Measurements from ENCODE around the gene WDR62. TPM values are rescaled to one million over a fixed set of nuclear protein-coding genes. Genes with fewer than 3 reads are reported as not detected.

Gene WDR62
- total and polyA plus RNA-seq, 12 donors, result 1.6 to 33.7 (median 12.9) TPM

GRCh38 chr19:36108684-36109083 is 54.0 kb downstream of the WDR62 start:
- Histone ChIP-seq H3K9me3 (no peaks in the 10 kb centered on the region), H3K27ac (no peak overlapping the region), H3K4me3 (no peak overlapping the region), H3K27me3 (no peaks in the 10 kb centered on the region), H3K36me3 (peaks cover 0 to 52% (median 17%) of the 10 kb centered on the region in 9 donors), H3K4me1 (peaks cover 0 to 9% (median 4%) of the 10 kb centered on the region in 9 donors)
- ATAC-seq (no peak), DNase-seq (no peak)
- intact Hi-C loops (cut with DNase I), result no loop called here
- WGBS, 2 donors, result 94 to 95% methylated on average over 3 of the region's 3 CpGs
- no peak for TF ChIP-seq CTCF (IDR thresholded peaks at IDR 0.05)

GRCh38 chr19:36110487-36111199 is 55.9 kb downstream of the WDR62 start, which contains the start of gene OVOL3:
OVOL3 (plus strand) TSS chr19:36111143; CDS start chr19:36111203, 60 bp downstream.
- WGBS, 2 donors, result 43 to 100% methylated on average over 1 of the region's 1 CpG
- TF ChIP-seq CTCF (IDR thresholded peaks at IDR 0.05), result no peak
- Histone ChIP-seq H3K9me3 (no peaks in the 10 kb centered on the region), H3K27ac (no peak within 1 kb of the TSS), H3K4me1 (peaks cover 0 to 15% (median 10%) of the 10 kb centered on the region in 9 donors), H3K36me3 (peaks cover 0 to 34% (median 11%) of the 10 kb centered on the region in 9 donors), H3K4me3 (no peak within 1 kb of the TSS), H3K27me3 (no peaks in the 10 kb centered on the region)
- intact Hi-C loops (cut with DNase I), result loop anchor here in 5 of 10 donors (5.0 to 10.0 kb wide), 5 partner anchors 46 to 116 kb away; partner anchors contain the start of genes SDHAF1 (in 1 of the 5), THAP8 (in 1 of the 5) and WDR62 (in 1 of the 5)
- no peak for ATAC-seq
- no peak for DNase-seq

- ATAC-seq (no peak), DNase-seq (no peak)
- Histone ChIP-seq H3K27me3 (no peaks in the 10 kb centered on the region), H3K4me1 (peaks cover 5 to 20% (median 15%) of the 10 kb centered on the region in 9 donors), H3K9me3 (no peaks in the 10 kb centered on the region), H3K4me3 (no peak overlapping the region), H3K36me3 (peaks cover 0 to 34% (median 11%) of the 10 kb centered on the region in 9 donors), H3K27ac (no peak overlapping the region)
- 81 to 83% methylated on average over 13 of the region's 13 CpGs for WGBS, 2 donors
- intact Hi-C loops (cut with DNase I), result loop anchor here in 5 of 10 donors (5.0 to 10.0 kb wide), 5 partner anchors 46 to 116 kb away; partner anchors contain the start of genes SDHAF1 (in 1 of the 5), THAP8 (in 1 of the 5) and WDR62 (in 1 of the 5)
- no peak for TF ChIP-seq CTCF (IDR thresholded peaks at IDR 0.05)
Observed at GRCh38 chr19:36111200-36111539, 56.5 kb downstream of the WDR62 start.

- H3K27ac ChIP-seq, result no peak overlapping the region
- H3K36me3 ChIP-seq, result peaks cover 0 to 48% (median 11%) of the 10 kb centered on the region in 9 donors
- no peak overlapping the region for H3K4me3 ChIP-seq
- 95 to 98% methylated on average over 10 of the region's 10 CpGs for WGBS, 2 donors
- ATAC-seq (no peak), DNase-seq (no peak)
- peaks cover 7 to 30% (median 24%) of the 10 kb centered on the region in 9 donors for H3K4me1 ChIP-seq
- H3K27me3 ChIP-seq, result no peaks in the 10 kb centered on the region
- H3K9me3 ChIP-seq, result no peaks in the 10 kb centered on the region
- intact Hi-C loops (cut with DNase I), result loop anchor here in 5 of 10 donors (5.0 to 10.0 kb wide), 5 partner anchors 48 to 118 kb away; partner anchors contain the start of genes SDHAF1 (in 1 of the 5), THAP8 (in 1 of the 5) and WDR62 (in 1 of the 5)
- no peak for TF ChIP-seq CTCF (IDR thresholded peaks at IDR 0.05)
Observed at GRCh38 chr19:36112678-36113077, 58.0 kb downstream of the WDR62 start.

All from heart right ventricle (tissue), 16 donors.